Breast epithelium (tissue), 3 donors: Measurements from ENCODE around the gene MGAT4A.

ENCODE experiments used
- POLR2A ChIP-seq: fragments of 450-650 bp; IDR thresholded peaks from one replicate; pipeline ENCODE4 v1.6.1; 2016; ENCODE audit warnings: antibody characterized with exemption, mild to moderate bottlenecking, moderate library complexity
- TF ChIP-seq, protein P1 (sequence below), 3 donors: fragments of 450-650 bp; IDR thresholded peaks; one replicate each; pipeline ENCODE4 v1.5.1; 2016 to 2017; ENCODE audit warnings: antibody characterized with exemption in 3 of 3, mild to moderate bottlenecking in 3 of 3, moderate library complexity in 3 of 3

GRCh38 chr2:98778151-98778550 lies 47.2 kb upstream of the MGAT4A start:
- no peak for TF ChIP-seq POLR2A
- TF ChIP-seq, protein P1, sequence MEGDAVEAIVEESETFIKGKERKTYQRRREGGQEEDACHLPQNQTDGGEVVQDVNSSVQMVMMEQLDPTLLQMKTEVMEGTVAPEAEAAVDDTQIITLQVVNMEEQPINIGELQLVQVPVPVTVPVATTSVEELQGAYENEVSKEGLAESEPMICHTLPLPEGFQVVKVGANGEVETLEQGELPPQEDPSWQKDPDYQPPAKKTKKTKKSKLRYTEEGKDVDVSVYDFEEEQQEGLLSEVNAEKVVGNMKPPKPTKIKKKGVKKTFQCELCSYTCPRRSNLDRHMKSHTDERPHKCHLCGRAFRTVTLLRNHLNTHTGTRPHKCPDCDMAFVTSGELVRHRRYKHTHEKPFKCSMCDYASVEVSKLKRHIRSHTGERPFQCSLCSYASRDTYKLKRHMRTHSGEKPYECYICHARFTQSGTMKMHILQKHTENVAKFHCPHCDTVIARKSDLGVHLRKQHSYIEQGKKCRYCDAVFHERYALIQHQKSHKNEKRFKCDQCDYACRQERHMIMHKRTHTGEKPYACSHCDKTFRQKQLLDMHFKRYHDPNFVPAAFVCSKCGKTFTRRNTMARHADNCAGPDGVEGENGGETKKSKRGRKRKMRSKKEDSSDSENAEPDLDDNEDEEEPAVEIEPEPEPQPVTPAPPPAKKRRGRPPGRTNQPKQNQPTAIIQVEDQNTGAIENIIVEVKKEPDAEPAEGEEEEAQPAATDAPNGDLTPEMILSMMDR (IDR thresholded peaks at IDR 0.05), result no peak
